BJ (cell line): ENCODE measurements around the gene RGS10. TPM values are rescaled to one million over a fixed set of nuclear protein-coding genes. Genes with fewer than 3 reads are reported as not detected.

Experiments used
- CTCF ChIA-PET: fragments of 350-600 bp; formaldehyde crosslinking; extraction: SDS; loops from one replicate; lab custom pipeline; 2021; ENCODE audit warnings: antibody characterized with exemption, inconsistent platforms; lab: Yijun Ruan, JAX
- POLR2A ChIA-PET: fragments of 300-600 bp; sonication (Branson Sonifier 250); formaldehyde crosslinking; extraction: SDS; loops from one replicate; lab custom pipeline; 2021; ENCODE audit warnings: antibody characterized with exemption; lab: Charles Lee
- DNase-seq: peaks from one replicate; pipeline ENCODE4 v3.0.0-alpha.2; 2011; ENCODE audit warnings: low read depth
- H3K27me3 ChIP-seq: 2 replicates; pipeline ENCODE4 v1.6.0; 2011; ENCODE audit warnings: low read length; ENCODE audit not compliant: control insufficient read depth, insufficient read depth
- H3K36me3 ChIP-seq: 2 replicates; pipeline ENCODE4 v1.5.1; 2011; ENCODE audit warnings: low read length; ENCODE audit not compliant: control insufficient read depth, insufficient read depth
- H3K4me3 ChIP-seq: 2 replicates; pipeline ENCODE4 v1.5.1; 2011; ENCODE audit warnings: low read depth, mild to moderate bottlenecking, control low read depth, low read length
- polyA plus RNA-seq: library from polyadenylated mRNA; depleted of rRNA; stranded (reverse); fragments of >200 nt; gene quantifications from 2 replicates; pipeline ENCODE4 v1.2.3, GENCODE V29; 2011
- TF ChIP-seq, protein P1 (sequence below): IDR thresholded peaks from 2 replicates; pipeline ENCODE4 v1.5.1; 2011; ENCODE audit warnings: low read depth, mild to moderate bottlenecking, control low read depth, inconsistent platforms, low read length, moderate library complexity; ENCODE audit not compliant: insufficient read depth

RGS10 gene
- polyA plus RNA-seq, 1 experiment = 34.5 TPM

DNA sequence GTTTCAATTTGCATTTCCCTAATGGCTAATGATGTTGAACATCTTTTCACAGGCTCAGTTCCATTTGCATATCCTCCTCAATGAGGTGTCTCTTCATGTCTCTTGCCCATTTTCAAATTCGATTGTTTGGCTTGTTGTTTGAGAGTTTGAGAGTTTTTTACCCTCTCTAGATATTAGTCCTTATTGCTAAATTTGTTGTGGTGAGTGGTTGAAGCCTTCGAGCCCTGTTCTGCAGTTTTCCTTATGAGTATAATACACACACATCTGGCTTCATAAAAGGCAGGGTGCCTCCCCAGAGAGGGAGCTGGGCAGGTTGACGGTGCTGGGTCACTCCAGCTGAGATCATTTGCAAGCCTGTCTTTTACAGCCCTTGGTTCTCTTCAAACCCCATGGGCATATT, 65.1 kb downstream of the RGS10 start:
- no peaks in the 10 kb centered on the region for H3K36me3 ChIP-seq
- CTCF ChIA-PET = no interaction called here
- H3K27me3 ChIP-seq = peaks cover 35% of the 10 kb centered on the region
- POLR2A ChIA-PET = no interaction called here
- no peak overlapping the region for H3K4me3 ChIP-seq
- DNase-seq = no peak
- TF ChIP-seq, protein P1, sequence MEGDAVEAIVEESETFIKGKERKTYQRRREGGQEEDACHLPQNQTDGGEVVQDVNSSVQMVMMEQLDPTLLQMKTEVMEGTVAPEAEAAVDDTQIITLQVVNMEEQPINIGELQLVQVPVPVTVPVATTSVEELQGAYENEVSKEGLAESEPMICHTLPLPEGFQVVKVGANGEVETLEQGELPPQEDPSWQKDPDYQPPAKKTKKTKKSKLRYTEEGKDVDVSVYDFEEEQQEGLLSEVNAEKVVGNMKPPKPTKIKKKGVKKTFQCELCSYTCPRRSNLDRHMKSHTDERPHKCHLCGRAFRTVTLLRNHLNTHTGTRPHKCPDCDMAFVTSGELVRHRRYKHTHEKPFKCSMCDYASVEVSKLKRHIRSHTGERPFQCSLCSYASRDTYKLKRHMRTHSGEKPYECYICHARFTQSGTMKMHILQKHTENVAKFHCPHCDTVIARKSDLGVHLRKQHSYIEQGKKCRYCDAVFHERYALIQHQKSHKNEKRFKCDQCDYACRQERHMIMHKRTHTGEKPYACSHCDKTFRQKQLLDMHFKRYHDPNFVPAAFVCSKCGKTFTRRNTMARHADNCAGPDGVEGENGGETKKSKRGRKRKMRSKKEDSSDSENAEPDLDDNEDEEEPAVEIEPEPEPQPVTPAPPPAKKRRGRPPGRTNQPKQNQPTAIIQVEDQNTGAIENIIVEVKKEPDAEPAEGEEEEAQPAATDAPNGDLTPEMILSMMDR = no peak

DNA sequence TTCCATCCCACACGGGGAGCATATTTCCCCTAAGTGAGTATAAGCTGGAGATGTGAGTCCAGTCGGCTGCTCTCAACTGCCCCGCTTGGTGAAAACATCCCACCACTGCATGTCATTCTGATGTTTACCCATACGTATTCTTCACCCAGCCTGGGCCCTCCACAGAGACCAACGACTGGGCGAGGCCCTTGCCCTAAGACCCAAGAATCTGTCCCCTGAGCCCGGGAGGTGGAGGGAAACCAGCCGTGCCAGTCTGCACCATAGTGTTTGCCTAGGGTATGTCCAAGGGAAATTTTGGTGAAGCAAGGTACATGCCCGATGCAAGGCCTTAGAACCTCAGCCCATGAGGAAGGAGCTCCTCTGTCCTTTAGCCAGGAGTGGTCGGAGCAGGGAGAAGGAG, 67.9 kb downstream of the RGS10 start:
- no peak overlapping the region for H3K4me3 ChIP-seq
- ChIA-PET CTCF (no interaction called here), POLR2A (no interaction called here)
- peaks cover 34% of the 10 kb centered on the region for H3K27me3 ChIP-seq
- no peaks in the 10 kb centered on the region for H3K36me3 ChIP-seq
- TF ChIP-seq, protein P1 = no peak
- DNase-seq = no peak

DNA sequence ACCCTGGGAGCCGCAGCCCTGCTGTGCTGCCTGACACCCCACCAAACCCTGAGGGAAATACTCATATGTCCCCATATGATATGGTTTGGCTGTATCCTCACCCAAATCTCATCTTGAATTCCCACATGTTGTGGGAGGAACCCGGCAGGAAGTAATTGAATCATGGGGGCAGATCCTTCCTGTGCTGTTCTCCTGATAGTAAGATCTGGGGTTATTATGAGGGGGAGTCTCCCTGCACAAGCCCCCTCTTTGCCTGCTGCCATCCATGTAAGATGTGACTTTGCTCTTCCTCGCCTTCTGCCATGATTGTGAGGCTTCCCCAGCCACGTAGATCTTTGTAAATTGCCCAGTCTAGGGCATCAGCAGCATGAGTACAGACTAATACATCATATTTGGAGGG, 68.7 kb downstream of the RGS10 start:
- Histone ChIP-seq H3K27me3 (peaks cover 28% of the 10 kb centered on the region), H3K36me3 (no peaks in the 10 kb centered on the region), H3K4me3 (no peak overlapping the region)
- CTCF ChIA-PET = no interaction called here
- TF ChIP-seq, protein P1 = no peak
- DNase-seq = no peak
- POLR2A ChIA-PET = no interaction called here

DNA sequence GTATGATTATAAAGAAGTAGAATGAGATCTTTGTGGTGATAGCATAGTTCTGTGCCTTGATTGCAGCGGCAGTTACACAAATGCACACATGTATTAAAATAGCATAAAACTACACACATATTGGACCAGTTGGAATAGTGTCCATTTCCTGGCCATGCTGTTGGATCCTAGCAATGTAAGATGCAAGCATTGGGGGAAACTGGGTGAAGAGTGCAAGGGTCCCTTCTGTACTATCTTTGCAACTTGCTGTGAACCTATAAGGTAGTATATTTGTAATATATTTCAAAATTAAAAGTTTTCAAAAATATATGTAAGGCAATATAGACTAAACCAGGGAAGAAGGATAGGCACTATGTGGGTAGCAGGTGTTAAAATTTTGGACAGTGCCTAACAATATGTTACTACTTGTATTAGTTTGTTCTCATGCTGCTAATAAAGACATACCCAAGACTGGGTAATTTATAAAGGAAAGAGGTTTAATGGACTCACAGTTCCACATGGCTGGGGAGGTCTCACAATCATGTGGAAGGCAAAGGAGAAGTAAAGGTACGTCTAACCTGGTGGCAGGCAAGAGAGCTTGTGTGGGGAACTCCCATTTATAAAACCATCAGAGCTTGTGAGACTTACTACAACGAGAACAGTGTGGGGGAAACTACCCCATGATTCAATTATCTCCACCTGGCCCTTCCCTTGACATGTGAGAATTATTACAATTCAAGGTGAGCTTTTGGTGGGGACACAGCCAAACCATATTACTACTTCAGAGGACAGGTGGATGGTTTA, 71.4 kb downstream of the RGS10 start:
- DNase-seq = no peak
- Histone ChIP-seq H3K36me3 (no peaks in the 10 kb centered on the region), H3K27me3 (peaks cover 15% of the 10 kb centered on the region), H3K4me3 (no peak overlapping the region)
- ChIA-PET CTCF (interaction anchor here (0.9 to 1.7 kb wide), 3 partner anchors 11 to 267 kb away, joined by 3 to 9 read pairs (median 7); no protein-coding TSS in a partner anchor), POLR2A (no interaction called here)
- TF ChIP-seq, protein P1 = no peak

DNA sequence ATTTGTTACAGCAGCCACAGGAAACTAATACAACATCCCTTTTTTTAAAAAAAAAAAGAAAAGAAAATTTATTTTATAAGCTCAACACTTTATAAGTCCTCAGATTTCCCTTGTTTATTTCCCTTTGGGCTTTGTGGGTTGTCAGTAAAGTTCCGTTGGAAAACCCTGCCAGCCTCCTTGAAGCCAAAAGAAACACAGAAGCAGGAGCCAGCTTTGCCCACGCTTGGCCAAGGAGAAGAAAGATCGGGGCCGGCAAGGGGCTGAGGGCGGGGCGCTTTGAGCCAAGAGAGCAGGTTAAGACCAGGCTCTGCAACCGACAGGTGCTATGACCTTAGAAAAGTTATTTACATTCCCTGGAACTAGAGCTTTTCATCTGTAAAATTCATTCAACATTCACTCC, 72.7 kb downstream of the RGS10 start:
- H3K27me3 ChIP-seq = peaks cover 12% of the 10 kb centered on the region
- CTCF ChIA-PET = interaction anchor here (0.6 to 1.3 kb wide), 3 partner anchors 20 to 271 kb away, joined by 3 to 7 read pairs (median 4); no protein-coding TSS in a partner anchor
- TF ChIP-seq, protein P1 = no peak
- no peak for DNase-seq
- POLR2A ChIA-PET = no interaction called here
- H3K36me3 ChIP-seq = no peaks in the 10 kb centered on the region
- H3K4me3 ChIP-seq = no peak overlapping the region
